Right lung (tissue), 5 donors: ENCODE data around the gene PEAR1. TPM values are rescaled to one million over a fixed set of nuclear protein-coding genes. Genes with fewer than 3 reads are reported as not detected.

Experiments
- DNase-seq, 2 donors: peaks; one replicate each; pipeline ENCODE4 v3.0.0-alpha.2; 2013
- polyA plus RNA-seq, 5 donors: library from polyadenylated mRNA; unstranded; fragments of 120-200 nt; gene quantifications; one replicate each; pipeline versions ENCODE4 v1.2.1 to v1.2.3, GENCODE V29; 2013; ENCODE audit warnings: inconsistent platforms in 1 of 5, low replicate concordance in 1 of 5; ENCODE audit not compliant: insufficient read length in 5 of 5, insufficient read depth in 1 of 5

Gene PEAR1
- polyA plus RNA-seq, 5 donors, result 21.9 to 34.1 (median 27.9) TPM

- no peak for DNase-seq
Measured at GRCh38 chr1:156935505-156936128, 42.1 kb downstream of the PEAR1 start.

- no peak for DNase-seq
Measured at GRCh38 chr1:156936191-156936590, 42.7 kb downstream of the PEAR1 start.

GRCh38 chr1:156936721-156937220 lies 43.3 kb downstream of the PEAR1 start:
- DNase-seq, result no peak

- DNase-seq, result no peak
Measured at GRCh38 chr1:156937883-156938282, 44.4 kb downstream of the PEAR1 start.

GRCh38 chr1:156938813-156939212 lies 45.3 kb downstream of the PEAR1 start:
- DNase-seq, result no peak

- DNase-seq, result no peak
Measured at GRCh38 chr1:156939786-156940334, 46.3 kb downstream of the PEAR1 start.

GRCh38 chr1:156941675-156942074 lies 48.2 kb downstream of the PEAR1 start:
- no peak for DNase-seq

- DNase-seq, result no peak
Measured at GRCh38 chr1:156942176-156942575, 48.7 kb downstream of the PEAR1 start.

GRCh38 chr1:156942576-156942975 lies 49.1 kb downstream of the PEAR1 start:
- DNase-seq, result no peak

GRCh38 chr1:156943756-156944155 lies 50.2 kb downstream of the PEAR1 start:
- no peak for DNase-seq

- DNase-seq, result no peak
Measured at GRCh38 chr1:156944268-156944667, 50.8 kb downstream of the PEAR1 start.

GRCh38 chr1:156944848-156945247 lies 51.3 kb downstream of the PEAR1 start:
- no peak for DNase-seq

GRCh38 chr1:156945881-156946661 lies 52.6 kb downstream of the PEAR1 start:
- DNase-seq, result no peak

- no peak for DNase-seq
Measured at GRCh38 chr1:156947127-156947526, 53.6 kb downstream of the PEAR1 start.

GRCh38 chr1:156947818-156948525 lies 54.5 kb downstream of the PEAR1 start:
- DNase-seq, result no peak

GRCh38 chr1:156948708-156949107 lies 55.2 kb downstream of the PEAR1 start:
- DNase-seq, result no peak

GRCh38 chr1:156949127-156949526 lies 55.6 kb downstream of the PEAR1 start:
- DNase-seq, result no peak

GRCh38 chr1:156951371-156951770 lies 57.9 kb downstream of the PEAR1 start:
- no peak for DNase-seq

GRCh38 chr1:156953571-156953970 lies 60.1 kb downstream of the PEAR1 start:
- no peak for DNase-seq

GRCh38 chr1:156956333-156956732 lies 62.8 kb downstream of the PEAR1 start:
- DNase-seq, result no peak

GRCh38 chr1:156957634-156958033 lies 64.1 kb downstream of the PEAR1 start:
- no peak for DNase-seq

- no peak for DNase-seq
Measured at GRCh38 chr1:156958247-156958714, 64.8 kb downstream of the PEAR1 start.
